Upper lobe of left lung (tissue), 6 donors: ENCODE measurements around the gene GRM5. TPM values are rescaled to one million over a fixed set of nuclear protein-coding genes. Genes with fewer than 3 reads are reported as not detected.

Experiments
- ATAC-seq, 2 donors: fragments of 200-7000 bp; cut with Tn5 transposase; one replicate each; pipeline ENCODE4 v1.9.1; 2022; ENCODE audit warnings: mild to moderate bottlenecking in 2 of 2, moderate library complexity in 2 of 2; ENCODE audit not compliant: low FRiP score in 2 of 2
- DNase-seq, 2 donors: peaks; one replicate each; pipeline ENCODE4 v3.0.0-alpha.2; 2019 to 2020
- H3K27ac ChIP-seq, 4 donors: fragments of 200-600 bp; sonication (generic); one replicate each; pipeline ENCODE4 v1.5.1; 2016 to 2019
- H3K27me3 ChIP-seq, 4 donors: fragments of 200-600 bp; sonication (generic); one replicate each; pipeline ENCODE4 v1.5.1; 2017 to 2019
- H3K36me3 ChIP-seq, 4 donors: fragments of 200-600 bp; sonication (generic); one replicate each; pipeline ENCODE4 v1.5.1; 2016 to 2019
- H3K4me1 ChIP-seq, 4 donors: fragments of 200-600 bp; sonication (generic); one replicate each; pipeline ENCODE4 v1.5.1; 2018 to 2019
- H3K4me3 ChIP-seq, 4 donors: fragments of 200-600 bp; sonication (generic); one replicate each; pipeline ENCODE4 v1.5.1; 2017 to 2019; ENCODE audit warnings: mild to moderate bottlenecking in 2 of 4, moderate library complexity in 1 of 4
- H3K9me3 ChIP-seq, 4 donors: fragments of 200-600 bp; sonication (generic); one replicate each; pipeline ENCODE4 v1.5.1; 2018 to 2019
- CTCF ChIP-seq, 6 experiments: fragments of 450-650 bp in 4 of 6; fragments of 200-600 bp in 2 of 6; sonication (generic) in 2 of 6; IDR thresholded peaks; one replicate each; pipeline ENCODE4 v1.5.1; 2016 to 2019; ENCODE audit warnings: antibody characterized with exemption in 6 of 6
- EP300 ChIP-seq, 4 donors: sonication (generic); formaldehyde crosslinking; IDR thresholded peaks; one replicate each; pipeline ENCODE4 v1.5.1; 2017; ENCODE audit warnings: antibody characterized with exemption in 4 of 4, control low read depth in 2 of 4
- POLR2A ChIP-seq, 4 donors: fragments of 450-650 bp; IDR thresholded peaks; one replicate each; pipeline ENCODE4 v1.5.1; 2016 to 2017; ENCODE audit warnings: antibody characterized with exemption in 4 of 4, mild to moderate bottlenecking in 2 of 4
- POLR2AphosphoS5 ChIP-seq, 2 donors: sonication (generic); formaldehyde crosslinking; IDR thresholded peaks; one replicate each; pipeline ENCODE4 v1.5.1; 2017; ENCODE audit warnings: antibody characterized with exemption in 2 of 2
- WGBS, 2 donors: methylation state at CpG; one replicate each; pipeline ENCODE4 v1.1.5; 2017 to 2018; 5-methylcytosine and 5-hydroxymethylcytosine counted together
- total RNA-seq, 6 donors: library from RNA; depleted of rRNA in 4 of 6; stranded (reverse); fragments of >200 nt in 4 of 6; gene quantifications; one replicate each; pipeline versions ENCODE4 v1.1.0 to v1.2.1, GENCODE V29; 2016 to 2021
- donor health status: DM: no; HTN: no; CAD: no; lungs with moderate emphysema.
- donor health status: DM: no; HTN: yes; CAD: no; lungs with severe emphysema.

Gene GRM5
- total RNA-seq, 6 donors from 2014 or later, result 0.30 to 4.2 (median 0.32) TPM; not detected in 2

DNA sequence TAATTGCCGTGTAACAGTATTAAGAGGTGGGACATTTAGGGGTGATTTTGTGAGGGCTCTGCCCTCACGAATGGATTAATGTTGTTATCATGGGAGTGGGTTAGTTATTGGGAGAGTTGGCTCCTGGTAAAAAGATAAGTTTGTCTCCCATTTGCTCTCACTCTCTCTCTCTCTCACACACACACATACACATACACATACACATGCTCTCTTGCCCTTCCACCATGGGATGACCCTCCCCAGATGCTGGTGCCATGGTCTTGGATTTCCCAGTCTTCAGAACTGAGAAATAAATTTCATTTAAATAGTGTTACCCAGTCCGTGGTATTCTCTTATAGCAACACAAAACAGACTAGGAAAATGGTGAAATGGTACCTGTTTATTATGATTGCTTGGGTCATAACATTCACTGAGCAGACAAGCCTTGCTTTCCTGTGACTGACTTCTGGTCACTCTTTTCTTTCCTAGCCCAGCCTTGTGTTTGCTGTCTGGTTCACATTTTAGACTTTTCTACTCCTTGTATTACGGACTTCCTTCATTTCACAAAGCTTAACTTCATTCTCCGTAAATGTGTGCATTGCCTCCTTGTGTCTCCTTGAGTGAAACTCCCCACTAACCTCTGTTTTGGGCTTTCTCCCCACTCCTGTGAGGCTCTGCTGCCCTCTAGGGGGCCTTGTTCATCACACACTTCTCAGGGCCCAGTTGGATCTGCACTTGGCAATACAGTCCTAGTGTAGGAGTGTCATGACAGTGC, 521.7 kb downstream of the GRM5 start:
- H3K27ac ChIP-seq, result no peak overlapping the region
- no peaks in the 10 kb centered on the region for H3K4me1 ChIP-seq
- H3K27me3 ChIP-seq, result no peaks in the 10 kb centered on the region
- TF ChIP-seq CTCF (IDR thresholded peaks at IDR 0.05) (peak; percentile 70 to 92 (median 84)), POLR2A (IDR thresholded peaks at IDR 0.05) (no peak), EP300 (IDR thresholded peaks at IDR 0.05) (no peak)
- peak; percentile 92 to 99 for ATAC-seq
- H3K4me3 ChIP-seq, result no peak overlapping the region
- H3K9me3 ChIP-seq, result no peaks in the 10 kb centered on the region
- WGBS, 2 donors, result 51 to 54% methylated on average over 5 of the region's 5 CpGs
- peak in 1 of 2 donors; percentile 75 for DNase-seq
- H3K36me3 ChIP-seq, result no peaks in the 10 kb centered on the region

GRCh38 chr11:88541006-88541405, 524.8 kb downstream of the GRM5 start:
- H3K4me3 ChIP-seq, result no peak overlapping the region
- TF ChIP-seq POLR2AphosphoS5 (IDR thresholded peaks at IDR 0.05) (no peak), POLR2A (IDR thresholded peaks at IDR 0.05) (no peak), CTCF (IDR thresholded peaks at IDR 0.05) (no peak), EP300 (IDR thresholded peaks at IDR 0.05) (no peak)
- no peaks in the 10 kb centered on the region for H3K36me3 ChIP-seq
- DNase-seq, result no peak
- no peaks in the 10 kb centered on the region for H3K9me3 ChIP-seq
- WGBS, 2 donors, result 73 to 77% methylated on average over 6 of the region's 6 CpGs
- no peaks in the 10 kb centered on the region for H3K27me3 ChIP-seq
- no peaks in the 10 kb centered on the region for H3K4me1 ChIP-seq
- ATAC-seq, result no peak
- no peak overlapping the region for H3K27ac ChIP-seq

- 56 to 62% methylated on average over 1 of the region's 1 CpG for WGBS, 2 donors
- Histone ChIP-seq H3K4me1 (no peaks in the 10 kb centered on the region), H3K27me3 (no peaks in the 10 kb centered on the region), H3K4me3 (no peak overlapping the region), H3K27ac (no peak overlapping the region), H3K9me3 (no peaks in the 10 kb centered on the region), H3K36me3 (no peaks in the 10 kb centered on the region)
- no peak for TF ChIP-seq POLR2A (IDR thresholded peaks at IDR 0.05)
- TF ChIP-seq EP300 (IDR thresholded peaks at IDR 0.05), result no peak
- no peak for TF ChIP-seq CTCF (IDR thresholded peaks at IDR 0.05)
- no peak for TF ChIP-seq POLR2AphosphoS5 (IDR thresholded peaks at IDR 0.05)
- no peak for DNase-seq
- no peak for ATAC-seq
Measured at GRCh38 chr11:88538098-88538497, 527.7 kb downstream of the GRM5 start.

GRCh38 chr11:88537613-88538012, 528.2 kb downstream of the GRM5 start:
- Histone ChIP-seq H3K4me1 (no peaks in the 10 kb centered on the region), H3K27me3 (no peaks in the 10 kb centered on the region), H3K9me3 (no peaks in the 10 kb centered on the region), H3K36me3 (no peaks in the 10 kb centered on the region), H3K4me3 (no peak overlapping the region), H3K27ac (no peak overlapping the region)
- DNase-seq, result no peak
- TF ChIP-seq EP300 (IDR thresholded peaks at IDR 0.05), result no peak
- TF ChIP-seq POLR2A (IDR thresholded peaks at IDR 0.05), result no peak
- TF ChIP-seq POLR2AphosphoS5 (IDR thresholded peaks at IDR 0.05), result no peak
- no peak for TF ChIP-seq CTCF (IDR thresholded peaks at IDR 0.05)
- no peak for ATAC-seq
- WGBS, 2 donors, result 45 to 49% methylated on average over 2 of the region's 2 CpGs
